ENCODE results near the gene NXPH3.

The NXPH3 gene

GRCh38 chr17:49545007-49545660 is 30.5 kb upstream of the NXPH3 start:
- ATAC-seq: no peak
- no peak for TF ChIP-seq OSR1 (CRISPR knock-in tag; IDR thresholded peaks at IDR 0.05)
- no peak for TF ChIP-seq PATZ1 (CRISPR knock-in tag; IDR thresholded peaks at IDR 0.05; ENCODE audit: borderline replicate concordance)
- TF ChIP-seq TSHZ2 (CRISPR knock-in tag; IDR thresholded peaks at IDR 0.05): no peak
- TF ChIP-seq ZNF8 (CRISPR knock-in tag; IDR thresholded peaks at IDR 0.05): no peak
- no peak for TF ChIP-seq ARNTL (CRISPR knock-in tag; IDR thresholded peaks at IDR 0.05; ENCODE audit: borderline replicate concordance, low read depth)
- no peak for TF ChIP-seq CSDC2 (CRISPR knock-in tag; IDR thresholded peaks at IDR 0.05)
- TF ChIP-seq TOX (CRISPR knock-in tag; IDR thresholded peaks at IDR 0.05; ENCODE audit: borderline replicate concordance): no peak
- TF ChIP-seq PPARA (CRISPR knock-in tag; IDR thresholded peaks at IDR 0.05; ENCODE audit: borderline replicate concordance): no peak
- TF ChIP-seq ZNF565 (CRISPR knock-in tag; conservative IDR thresholded peaks at IDR 0.05; ENCODE audit: low read depth): no peak
- no peak for TF ChIP-seq ZFP3 (CRISPR knock-in tag; IDR thresholded peaks at IDR 0.05)
- no peak for TF ChIP-seq CREB5 (CRISPR knock-in tag; IDR thresholded peaks at IDR 0.05; ENCODE audit: low read depth)
- TF ChIP-seq TCF4 (CRISPR knock-in tag; IDR thresholded peaks at IDR 0.05; ENCODE audit: borderline replicate concordance): no peak
- TF ChIP-seq RARB (CRISPR knock-in tag; IDR thresholded peaks at IDR 0.05): no peak
- no peak for TF ChIP-seq BACH2 (CRISPR knock-in tag; IDR thresholded peaks at IDR 0.05; ENCODE audit: borderline replicate concordance)
- TF ChIP-seq ISL1 (CRISPR knock-in tag; IDR thresholded peaks at IDR 0.05): no peak
- no peak for TF ChIP-seq ZNF70 (CRISPR knock-in tag; IDR thresholded peaks at IDR 0.05)
- no peak for TF ChIP-seq ZFP30 (CRISPR knock-in tag; IDR thresholded peaks at IDR 0.05)
- TF ChIP-seq GLIS3 (CRISPR knock-in tag; IDR thresholded peaks at IDR 0.05): no peak
- TF ChIP-seq POU6F1 (CRISPR knock-in tag; IDR thresholded peaks at IDR 0.05; ENCODE audit: borderline replicate concordance, low read depth): no peak
- TF ChIP-seq ESRRG (CRISPR knock-in tag; IDR thresholded peaks at IDR 0.05): no peak

- TF ChIP-seq ZNF8 (CRISPR knock-in tag; IDR thresholded peaks at IDR 0.05): no peak
- TF ChIP-seq POU6F1 (CRISPR knock-in tag; IDR thresholded peaks at IDR 0.05; ENCODE audit: borderline replicate concordance, low read depth): no peak
- no peak for TF ChIP-seq CSDC2 (CRISPR knock-in tag; IDR thresholded peaks at IDR 0.05)
- no peak for TF ChIP-seq ZFP30 (CRISPR knock-in tag; IDR thresholded peaks at IDR 0.05)
- no peak for TF ChIP-seq ESRRG (CRISPR knock-in tag; IDR thresholded peaks at IDR 0.05)
- no peak for TF ChIP-seq RARB (CRISPR knock-in tag; IDR thresholded peaks at IDR 0.05)
- no peak for TF ChIP-seq ZFP3 (CRISPR knock-in tag; IDR thresholded peaks at IDR 0.05)
- TF ChIP-seq CSRNP3 (CRISPR knock-in tag; IDR thresholded peaks at IDR 0.05): no peak
- TF ChIP-seq ZNF70 (CRISPR knock-in tag; IDR thresholded peaks at IDR 0.05): no peak
- no peak for ATAC-seq
Observed at GRCh38 chr17:49545806-49546545, 29.7 kb upstream of the NXPH3 start.
